H54 (cell line): ENCODE data around the gene SYNM.
A peak's percentile ranks its signal among the peaks of the same experiment; 100 is the strongest.
"Not testable (repeated sequence)": the region's sequence is repeated elsewhere in the genome, so short reads cannot be mapped to it uniquely, and the experiment has no call there.

ENCODE experiments used
- DNase-seq: peaks from one replicate; pipeline ENCODE4 v3.0.0; 2011; ENCODE audit warnings: low spot score, mixed read lengths; ENCODE audit not compliant: insufficient read length
- FAIRE-seq: peaks from 3 replicates; lab custom pipeline; 2011; peaks lifted over from hg19 to GRCh38; lab: Jason Lieb, UNC
- POLR2A ChIP-seq: IDR thresholded peaks from 2 replicates; pipeline ENCODE4 v1.6.1; 2011; ENCODE audit warnings: low read depth, mild to moderate bottlenecking, low read length

The SYNM gene

GRCh38 chr15:99104788-99105513 lies at the start of gene SYNM:
TSS of gene SYNM (plus strand) at chr15:99105080. CDS start at chr15:99105200, 120 bp downstream.
- peak; percentile 88 for TF ChIP-seq POLR2A
- DNase-seq (peak; percentile 60), FAIRE-seq (no peak)

- DNase-seq (no peak), FAIRE-seq (no peak)
- no peak for TF ChIP-seq POLR2A
Measured at GRCh38 chr15:99055555-99056134, 49.2 kb upstream of the SYNM start.

GRCh38 chr15:99057020-99057419 lies 47.9 kb upstream of the SYNM start:
- no peak for TF ChIP-seq POLR2A
- no peak for FAIRE-seq

GRCh38 chr15:99057697-99058420 lies 47.0 kb upstream of the SYNM start:
- no peak for DNase-seq
- no peak for FAIRE-seq
- no peak for TF ChIP-seq POLR2A

More at GRCh38 chr15:99057020-99057419, 47.9 kb upstream of the SYNM start:
- DNase-seq, result no peak

- no peak for DNase-seq
- no peak for FAIRE-seq
- TF ChIP-seq POLR2A, result no peak
Measured at GRCh38 chr15:99058421-99058870, 46.4 kb upstream of the SYNM start.

GRCh38 chr15:99059010-99059981 lies 45.6 kb upstream of the SYNM start:
- FAIRE-seq (no peak), DNase-seq (peak; percentile 63)
- TF ChIP-seq POLR2A, result peak; percentile 26; the same call in 1 of the 2 replicates

GRCh38 chr15:99060186-99060585 lies 44.7 kb upstream of the SYNM start:
- not testable (repeated sequence) for FAIRE-seq, DNase-seq

- no peak for TF ChIP-seq POLR2A
- DNase-seq (no peak), FAIRE-seq (no peak)
Measured at GRCh38 chr15:99062226-99062625, 42.7 kb upstream of the SYNM start.

- FAIRE-seq, result no peak
- DNase-seq, result no peak
- no peak for TF ChIP-seq POLR2A
Measured at GRCh38 chr15:99068186-99068585, 36.7 kb upstream of the SYNM start.

GRCh38 chr15:99070208-99070607 lies 34.7 kb upstream of the SYNM start:
- TF ChIP-seq POLR2A, result no peak
- no peak for DNase-seq
- no peak for FAIRE-seq

GRCh38 chr15:99071091-99071680 lies 33.7 kb upstream of the SYNM start:
- FAIRE-seq (no peak), DNase-seq (no peak)
- TF ChIP-seq POLR2A, result no peak

GRCh38 chr15:99073008-99073717 lies 31.7 kb upstream of the SYNM start:
- no peak for TF ChIP-seq POLR2A
- FAIRE-seq (no peak), DNase-seq (no peak)
